Fibroblast of peridontal ligament (primary cell): ENCODE results near the gene INHBB.
"Not testable (repeated sequence)": the region's sequence is repeated elsewhere in the genome, so short reads cannot be mapped to it uniquely, and the experiment has no call there.

Experiments
- DNase-seq: peaks from one replicate; pipeline ENCODE4 v3.0.0-alpha.2; 2010; ENCODE audit errors: extremely low read depth

The INHBB gene

DNA sequence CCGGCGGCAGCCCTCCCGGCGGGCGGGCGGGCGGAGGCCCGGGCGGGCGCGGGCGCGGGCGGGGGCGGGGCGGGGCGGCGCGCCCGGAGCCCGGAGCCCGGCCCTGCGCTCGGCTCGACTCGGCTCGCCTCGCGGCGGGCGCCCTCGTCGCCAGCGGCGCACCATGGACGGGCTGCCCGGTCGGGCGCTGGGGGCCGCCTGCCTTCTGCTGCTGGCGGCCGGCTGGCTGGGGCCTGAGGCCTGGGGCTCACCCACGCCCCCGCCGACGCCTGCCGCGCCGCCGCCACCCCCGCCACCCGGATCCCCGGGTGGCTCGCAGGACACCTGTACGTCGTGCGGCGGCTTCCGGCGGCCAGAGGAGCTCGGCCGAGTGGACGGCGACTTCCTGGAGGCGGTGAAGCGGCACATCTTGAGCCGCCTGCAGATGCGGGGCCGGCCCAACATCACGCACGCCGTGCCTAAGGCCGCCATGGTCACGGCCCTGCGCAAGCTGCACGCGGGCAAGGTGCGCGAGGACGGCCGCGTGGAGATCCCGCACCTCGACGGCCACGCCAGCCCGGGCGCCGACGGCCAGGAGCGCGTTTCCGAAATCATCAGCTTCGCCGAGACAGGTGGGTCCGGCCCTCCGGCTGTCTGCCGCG lies at the start of gene INHBB:
Gene INHBB, plus strand, starts transcription at position 111 of the 641 bp plus-strand sequence. Its CDS starts 53 bp downstream, at position 164.
- no peak for DNase-seq

DNA sequence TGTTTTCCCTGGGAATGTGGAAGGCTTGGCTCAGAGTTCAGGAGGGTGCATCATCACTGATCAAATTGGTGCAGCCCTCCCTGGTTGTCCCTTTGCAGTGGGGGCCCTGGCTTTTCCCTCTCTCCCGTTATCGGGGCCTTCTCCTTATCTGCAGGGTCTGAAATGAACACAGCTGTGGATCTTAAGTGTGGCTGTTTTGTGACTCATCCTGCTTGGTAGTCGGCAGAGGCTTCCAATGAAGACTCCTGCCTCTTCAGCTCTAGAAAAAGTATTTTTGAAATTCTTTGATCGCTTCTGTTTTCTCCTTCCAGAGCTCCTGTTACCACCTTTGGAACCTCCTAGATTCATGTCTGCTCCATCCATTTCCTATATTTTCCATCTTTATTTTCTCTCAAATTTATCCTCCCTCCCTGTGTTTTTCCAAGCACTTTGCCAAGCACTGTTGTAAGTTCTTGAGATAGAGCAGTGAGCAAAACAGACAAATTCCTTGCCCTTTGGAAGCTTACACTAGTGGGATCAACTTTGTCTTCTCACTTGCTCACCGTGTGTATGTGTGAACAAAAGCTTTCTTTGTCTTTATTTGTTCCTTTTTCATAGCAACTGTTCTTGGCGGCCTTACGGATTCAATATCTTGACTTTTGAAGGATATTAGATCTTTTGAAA lies 47.6 kb upstream of the INHBB start:
- peak; percentile 33 for DNase-seq

DNA sequence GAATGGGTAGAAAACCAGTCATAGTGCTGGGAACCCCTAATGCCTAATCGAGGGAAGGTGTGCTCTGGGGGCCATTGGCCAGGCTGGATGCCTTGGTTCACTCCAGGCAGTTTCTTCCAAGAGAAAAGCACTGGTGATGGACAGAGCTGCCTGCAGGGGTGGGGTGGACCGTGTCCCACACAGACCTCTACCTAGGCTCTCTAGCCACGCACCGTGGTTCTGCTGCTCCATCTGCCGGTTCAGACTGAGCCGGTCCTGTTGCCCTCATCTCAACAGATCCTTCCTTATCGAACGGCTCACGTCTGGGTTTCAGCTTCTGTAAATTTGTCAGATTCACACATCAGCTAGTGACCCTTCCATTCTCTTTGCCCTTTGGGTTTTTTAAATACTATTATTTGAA lies 46.9 kb upstream of the INHBB start:
- no peak for DNase-seq

DNA sequence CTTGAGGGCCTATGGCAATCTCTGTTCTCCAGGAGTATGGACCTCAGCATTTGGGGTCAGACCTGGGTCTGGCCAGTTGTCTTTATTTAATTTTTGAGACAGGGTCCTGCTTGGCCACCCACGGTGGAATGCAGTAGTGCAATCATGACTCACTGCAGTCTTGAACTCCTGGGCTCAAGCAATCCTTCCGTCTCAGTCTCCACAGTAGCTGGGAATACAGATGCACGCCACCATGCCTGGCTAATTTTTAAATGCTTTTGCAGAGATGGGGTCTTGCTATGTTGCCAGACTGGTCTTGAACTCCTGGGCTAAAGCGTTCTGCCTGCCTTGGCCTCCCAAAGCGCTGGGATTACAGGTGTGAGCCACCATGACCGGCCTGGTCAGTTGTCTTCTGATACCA lies 46.4 kb upstream of the INHBB start:
- DNase-seq = no peak

DNA sequence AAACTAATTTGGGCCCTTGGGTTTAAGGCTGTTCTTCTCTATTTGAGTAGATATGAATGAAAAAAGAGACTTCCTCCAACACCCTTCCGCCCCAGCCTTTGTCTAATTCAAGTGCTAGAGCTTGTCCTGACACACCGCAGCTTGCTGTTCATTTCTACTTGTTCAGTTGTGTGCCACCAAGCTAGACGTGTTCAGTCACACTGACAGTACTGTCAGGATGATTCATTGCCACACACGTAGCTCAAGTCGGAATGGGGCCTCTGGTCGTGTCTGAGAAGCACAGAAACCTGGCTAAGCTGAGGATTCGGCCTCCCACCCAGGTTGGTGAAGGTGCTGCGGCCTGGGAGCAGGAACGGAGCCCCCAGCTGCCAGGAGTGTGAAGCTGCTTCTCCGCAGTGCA lies 45.6 kb upstream of the INHBB start:
- no peak for DNase-seq

DNA sequence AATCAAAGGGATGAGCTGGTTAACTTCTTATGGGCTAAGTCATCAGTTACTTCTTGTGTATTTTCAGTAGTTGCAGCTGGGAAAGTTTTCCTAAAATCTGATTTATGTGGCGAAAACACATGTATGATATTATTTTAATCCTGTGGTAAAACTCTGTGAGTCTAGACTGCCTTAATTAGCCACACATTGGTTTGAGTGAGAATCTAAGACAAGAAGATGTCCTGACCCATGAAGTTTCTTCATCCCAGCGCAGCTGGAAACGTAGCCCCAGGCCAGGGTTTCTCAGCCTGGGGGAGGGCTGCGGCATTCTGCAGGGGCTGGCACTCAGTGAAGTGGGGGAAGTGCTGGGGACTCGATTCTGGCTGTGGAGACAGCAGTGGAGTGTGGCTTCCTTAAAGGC lies 44.7 kb upstream of the INHBB start:
- no peak for DNase-seq

DNA sequence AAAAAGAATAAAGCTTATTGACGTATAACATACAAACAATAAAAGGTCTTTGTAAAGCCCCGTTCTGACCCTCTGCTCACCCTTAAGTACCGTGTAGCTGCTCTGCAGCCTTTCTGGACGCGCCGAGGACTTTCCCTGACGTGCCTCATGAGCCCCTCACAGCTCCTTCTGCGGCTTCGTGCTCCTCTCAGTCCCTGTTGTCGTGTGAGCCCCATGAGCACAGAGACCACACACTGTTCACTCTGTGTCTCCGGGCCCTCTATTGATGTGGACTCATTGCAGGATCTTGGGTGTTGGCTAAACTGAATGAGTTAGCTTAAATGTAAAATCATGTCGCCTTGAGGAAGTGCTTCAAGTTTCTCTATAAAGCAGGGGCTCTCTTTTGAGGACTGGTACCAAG lies 43.6 kb upstream of the INHBB start:
- no peak for DNase-seq

DNA sequence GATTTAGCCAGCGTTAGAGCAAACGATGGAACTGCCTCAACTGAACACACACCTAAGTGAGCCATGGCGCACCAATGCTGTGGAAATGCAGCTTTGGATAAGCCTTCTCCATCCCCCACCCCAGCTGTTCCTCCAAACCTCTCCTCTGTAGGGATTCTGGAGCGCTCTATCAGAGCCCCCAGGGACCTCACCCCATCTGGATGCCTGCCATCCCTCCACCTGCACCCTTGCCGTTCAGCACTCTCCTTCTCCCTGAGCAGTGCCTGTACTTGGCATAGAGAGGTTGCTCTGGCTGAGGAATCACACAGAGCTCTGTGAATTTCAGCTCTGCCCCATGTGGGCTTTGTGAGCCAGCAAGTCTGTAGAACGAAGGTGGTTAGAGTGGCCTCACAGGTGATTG lies 42.8 kb upstream of the INHBB start:
- no peak for DNase-seq

DNA sequence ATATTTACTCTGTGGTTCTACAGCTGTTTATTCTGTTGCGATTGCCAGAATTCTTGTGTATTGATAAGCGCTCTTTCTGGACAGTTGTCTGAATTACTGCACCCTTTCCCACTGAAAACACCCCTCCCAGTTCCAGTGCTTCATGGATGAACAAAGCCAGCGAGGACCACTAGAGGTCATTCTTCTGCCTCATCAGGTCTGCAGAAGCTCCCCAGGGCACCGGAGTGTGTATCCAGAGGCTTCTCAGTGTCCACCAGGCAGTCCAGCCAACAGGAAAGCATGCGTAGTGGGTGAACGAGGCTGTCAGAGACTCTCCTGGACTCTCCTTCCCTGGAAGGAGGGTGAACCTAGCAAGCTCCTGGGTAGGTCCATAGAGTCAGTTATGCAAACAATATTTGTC lies 40.6 kb upstream of the INHBB start:
- no peak for DNase-seq

DNA sequence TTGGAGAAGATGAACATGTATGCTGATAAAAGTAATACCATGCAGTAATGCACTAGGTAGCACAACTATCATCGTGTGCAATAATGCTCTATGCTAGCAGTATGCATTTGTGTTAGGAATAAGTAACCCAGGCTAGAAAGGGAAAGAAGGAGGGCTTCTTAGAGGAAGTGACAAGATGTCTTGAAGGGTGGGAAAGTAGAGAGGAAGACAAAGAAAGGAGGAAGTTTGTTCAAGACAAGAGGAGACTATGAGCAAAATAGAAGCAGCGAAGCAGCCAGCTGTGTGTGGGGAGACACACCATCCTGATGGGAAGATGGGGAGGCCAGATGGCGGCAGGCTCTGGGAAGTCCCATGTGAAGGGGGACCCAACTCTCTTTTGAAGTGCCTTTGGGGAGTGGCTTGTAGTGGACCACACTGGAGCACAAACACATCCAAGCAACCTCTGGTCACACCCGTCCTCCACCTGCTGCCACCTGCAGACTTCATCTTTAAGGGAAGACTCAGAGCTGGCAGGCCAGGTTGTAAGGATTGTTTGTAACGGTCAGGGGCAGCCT lies 39.9 kb upstream of the INHBB start:
- DNase-seq = no peak

DNA sequence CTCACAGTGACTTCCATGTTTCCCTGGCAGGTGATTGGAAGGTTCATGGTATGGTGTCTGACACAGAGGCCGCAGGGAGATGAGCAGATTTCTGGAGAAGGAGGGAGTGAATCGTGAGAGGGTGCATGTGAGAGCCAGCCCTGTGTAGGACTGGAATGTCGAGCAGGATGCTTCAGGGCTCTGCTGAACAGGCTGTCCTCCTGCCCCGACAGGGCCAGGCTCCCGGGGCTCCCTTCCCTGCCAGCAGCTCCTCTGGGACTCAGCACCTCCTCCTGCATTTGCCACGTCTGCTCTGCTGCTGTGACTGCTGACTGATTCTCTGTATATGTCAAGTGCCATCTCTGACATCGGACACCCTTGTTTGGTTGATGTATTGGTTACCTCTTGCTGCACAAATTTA lies 38.5 kb upstream of the INHBB start:
- no peak for DNase-seq

DNA sequence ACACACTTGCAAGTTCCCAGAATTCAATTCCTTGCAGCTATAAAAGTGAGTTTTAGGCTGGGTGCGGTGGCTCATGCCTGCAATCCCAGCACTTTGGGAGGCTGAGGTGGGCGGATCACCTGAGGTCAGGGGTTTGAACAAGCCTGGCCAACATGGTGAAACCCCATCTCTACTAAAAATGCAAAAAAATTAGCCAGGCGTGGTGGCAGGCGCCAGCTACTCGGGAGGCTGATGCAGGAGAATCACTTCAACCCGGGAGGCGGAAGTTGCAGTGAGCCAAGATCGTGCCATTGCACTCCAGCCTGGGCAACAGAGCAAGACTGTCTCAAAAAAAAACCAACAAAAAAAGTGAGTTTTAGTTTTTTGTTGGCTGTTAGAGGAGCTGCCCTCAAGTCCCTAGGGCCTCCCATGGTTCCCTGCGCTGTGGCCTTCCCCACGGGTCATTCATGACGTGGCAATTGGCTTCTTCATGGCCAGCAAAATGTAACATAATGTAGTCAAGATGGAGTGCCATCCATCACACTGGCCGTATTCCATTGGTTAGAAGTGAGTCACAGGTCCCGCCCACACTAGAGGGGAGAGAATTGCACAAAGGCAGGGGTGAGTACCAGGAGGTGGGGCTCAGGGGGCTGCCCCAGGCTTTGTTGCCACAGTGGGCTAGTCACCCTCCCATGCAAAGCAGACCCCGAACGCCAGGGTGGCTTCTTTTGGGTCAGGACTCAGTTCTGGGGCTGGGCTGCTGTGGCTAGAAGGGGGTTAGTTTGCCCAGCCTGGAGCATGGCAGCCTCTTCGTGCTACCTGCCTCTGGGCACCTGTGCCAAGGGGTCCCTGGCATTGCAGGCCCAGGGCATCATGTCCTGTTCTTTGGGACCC lies 37.7 kb upstream of the INHBB start:
- DNase-seq = no peak

DNA sequence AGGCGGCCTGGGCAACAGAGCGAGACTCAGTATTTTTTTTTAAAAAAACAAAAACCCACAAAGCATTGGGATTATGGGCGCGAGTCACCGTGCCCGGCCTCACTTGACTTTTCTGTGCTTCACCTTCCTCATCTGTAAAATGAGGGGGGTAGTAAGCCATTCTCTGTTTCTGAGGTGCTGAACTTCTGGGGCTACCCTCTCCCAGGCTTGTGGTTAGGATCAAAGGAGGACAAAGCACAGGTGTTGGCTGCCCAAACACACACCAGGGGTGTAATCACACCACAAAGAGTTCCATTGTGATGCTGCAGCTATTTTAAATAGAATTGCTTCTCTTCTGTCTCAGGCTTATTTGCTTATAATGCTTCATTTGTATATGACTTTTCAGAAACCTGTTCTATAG lies 35.8 kb upstream of the INHBB start:
- DNase-seq = no peak

DNA sequence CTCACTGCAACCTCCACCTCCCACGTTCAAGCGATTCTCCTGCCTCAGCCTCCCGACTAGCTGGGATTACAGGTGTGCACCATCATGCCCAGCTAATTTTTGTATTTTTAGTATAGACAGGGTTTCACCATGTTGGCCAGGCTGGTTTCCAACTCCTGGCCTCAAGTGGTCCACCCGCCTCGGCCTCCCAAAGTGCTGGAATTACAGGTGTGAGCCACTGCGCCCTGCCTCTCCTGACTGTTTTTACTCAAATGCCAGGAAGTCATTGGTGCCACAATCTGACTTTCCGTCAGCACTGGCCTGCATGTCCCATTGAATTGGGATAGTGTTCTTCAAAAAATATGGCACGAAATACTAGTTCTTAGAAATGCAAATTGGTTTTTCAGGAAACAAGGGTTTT lies 35.1 kb upstream of the INHBB start:
- not testable (repeated sequence) for DNase-seq

DNA sequence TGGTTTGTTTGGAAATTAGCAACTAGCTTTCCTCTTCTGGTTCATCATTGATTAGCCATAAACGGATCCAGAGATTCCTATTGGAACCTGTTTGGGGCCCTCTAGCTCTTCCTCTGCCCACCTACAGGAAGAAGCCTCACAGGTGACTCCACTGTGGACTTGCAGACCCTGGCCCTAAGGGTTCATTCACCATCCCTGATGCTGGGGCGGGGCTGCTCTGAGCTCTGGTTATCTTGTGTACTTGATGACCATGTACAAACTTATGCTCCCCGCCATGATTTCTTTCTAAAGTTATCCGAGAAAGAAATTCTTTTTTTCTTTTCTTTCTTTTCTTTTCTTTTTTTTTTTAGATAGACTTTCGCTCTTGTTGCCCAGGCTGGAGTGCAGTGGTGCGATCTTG lies 33.9 kb upstream of the INHBB start:
- no peak for DNase-seq

DNA sequence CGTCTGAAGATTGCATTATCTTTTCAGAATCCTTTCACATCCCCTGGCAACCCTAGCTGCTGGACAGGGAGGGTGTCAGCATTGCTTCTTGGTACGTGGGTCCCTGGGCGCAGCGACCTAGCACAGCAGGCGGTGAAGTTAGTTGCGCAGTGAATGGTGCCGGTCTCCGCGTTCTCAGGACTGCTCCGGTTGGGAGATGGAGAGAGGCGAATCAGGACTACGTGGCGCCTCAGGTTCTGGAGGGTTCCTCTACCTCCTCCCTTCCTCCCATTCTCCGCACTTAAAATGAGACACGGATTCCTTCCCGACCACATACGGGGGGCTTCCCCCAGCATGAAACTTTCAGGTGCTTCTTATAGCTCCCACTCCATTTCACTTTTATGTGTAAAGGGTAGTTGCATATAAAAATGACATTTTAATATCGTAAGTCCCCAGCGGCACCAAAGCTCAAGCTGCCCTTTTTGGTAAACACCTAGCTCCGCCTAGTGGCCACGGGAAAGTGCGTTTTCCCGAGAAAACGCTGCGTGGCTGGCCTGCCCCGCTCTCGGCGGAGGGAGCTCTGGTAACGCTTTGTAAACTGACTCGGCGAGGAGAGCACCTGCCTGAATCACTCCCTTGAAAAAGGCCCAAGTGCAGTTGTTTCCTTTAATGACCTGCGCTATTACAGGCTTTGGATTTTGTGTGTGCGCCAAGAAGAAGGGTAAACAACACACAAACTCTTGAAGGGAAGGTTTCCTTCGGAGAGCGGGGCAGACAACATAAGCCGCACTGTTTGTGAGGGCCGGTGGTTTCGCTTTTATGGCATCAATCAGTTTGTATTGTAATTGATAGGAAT lies 32.9 kb upstream of the INHBB start:
- DNase-seq = peak; percentile 83

DNA sequence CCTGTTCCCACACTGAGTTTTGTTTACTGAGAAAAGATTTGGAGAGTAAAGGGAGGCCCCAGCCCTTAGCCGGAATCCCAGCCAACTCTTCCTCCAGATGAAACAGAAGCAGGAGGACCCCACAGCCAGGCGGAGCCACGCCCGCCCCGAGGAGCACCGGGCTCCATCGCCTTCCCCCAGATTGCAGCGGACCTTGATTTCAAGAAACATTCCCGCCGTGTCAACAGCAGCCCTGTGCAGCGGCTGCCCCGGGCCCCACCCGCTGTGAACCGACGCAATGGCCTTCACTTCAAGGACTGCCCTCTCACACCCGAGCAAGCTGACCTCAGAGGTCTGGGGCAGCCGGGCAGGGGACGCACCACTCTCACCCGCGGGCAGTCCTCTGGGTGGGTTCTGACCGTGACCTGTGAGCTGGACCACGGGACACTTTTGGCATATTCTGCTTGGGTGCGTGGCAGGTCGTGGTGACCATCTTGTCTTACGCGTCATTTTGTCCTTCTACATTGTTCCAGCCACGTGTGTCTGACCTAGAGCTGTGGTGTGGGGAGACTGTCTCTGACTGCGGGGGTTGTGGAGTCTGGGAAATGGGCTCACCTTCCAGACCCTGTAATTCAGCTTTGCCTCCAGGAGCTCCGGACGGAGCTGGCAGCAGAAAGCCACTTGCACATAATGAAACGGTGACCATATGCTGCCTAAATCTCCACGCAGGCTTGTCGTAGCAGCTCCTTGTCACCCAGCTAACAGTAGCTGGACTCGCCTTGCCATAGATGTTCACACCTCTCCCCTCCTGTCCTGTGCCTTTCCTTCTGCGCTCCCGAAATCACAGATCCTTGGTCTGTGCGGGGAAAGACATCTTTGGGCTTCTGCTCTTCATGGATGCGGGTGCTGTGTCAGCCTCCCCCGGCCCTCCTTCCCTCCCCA lies 32.0 kb upstream of the INHBB start:
- no peak for DNase-seq

DNA sequence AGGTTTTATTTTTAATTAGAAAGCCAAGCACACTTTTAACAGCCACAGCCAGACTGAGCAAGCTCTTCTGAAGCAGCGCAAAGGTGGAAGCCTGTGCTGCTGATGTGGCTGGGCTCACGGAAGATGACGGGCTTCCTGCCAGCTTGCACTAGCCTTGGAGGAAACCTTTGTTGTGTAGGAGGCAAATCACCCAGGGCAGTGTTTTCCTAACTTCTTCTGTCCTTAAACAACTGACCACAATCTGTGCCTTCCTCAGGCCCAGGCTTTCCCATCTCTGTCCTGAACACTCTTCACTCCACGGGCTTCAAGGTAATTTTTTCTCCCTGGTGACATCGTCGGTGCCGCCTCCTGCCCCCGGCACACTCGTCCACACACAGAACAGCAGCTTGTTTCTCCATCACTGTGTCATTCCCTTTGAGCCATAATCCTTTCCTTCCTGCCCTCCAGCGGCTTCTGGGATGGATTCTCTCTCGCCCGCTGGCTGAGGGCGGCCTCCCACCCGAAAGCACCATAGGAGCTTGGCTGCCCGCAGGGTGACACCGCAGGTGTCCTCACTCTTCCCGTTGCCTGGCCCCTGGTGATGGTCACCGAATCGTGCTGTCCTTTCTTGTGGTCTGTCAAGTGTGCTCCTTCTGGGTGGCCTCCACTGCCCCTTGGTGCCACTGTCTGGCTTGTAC lies 31.1 kb upstream of the INHBB start:
- DNase-seq = no peak

DNA sequence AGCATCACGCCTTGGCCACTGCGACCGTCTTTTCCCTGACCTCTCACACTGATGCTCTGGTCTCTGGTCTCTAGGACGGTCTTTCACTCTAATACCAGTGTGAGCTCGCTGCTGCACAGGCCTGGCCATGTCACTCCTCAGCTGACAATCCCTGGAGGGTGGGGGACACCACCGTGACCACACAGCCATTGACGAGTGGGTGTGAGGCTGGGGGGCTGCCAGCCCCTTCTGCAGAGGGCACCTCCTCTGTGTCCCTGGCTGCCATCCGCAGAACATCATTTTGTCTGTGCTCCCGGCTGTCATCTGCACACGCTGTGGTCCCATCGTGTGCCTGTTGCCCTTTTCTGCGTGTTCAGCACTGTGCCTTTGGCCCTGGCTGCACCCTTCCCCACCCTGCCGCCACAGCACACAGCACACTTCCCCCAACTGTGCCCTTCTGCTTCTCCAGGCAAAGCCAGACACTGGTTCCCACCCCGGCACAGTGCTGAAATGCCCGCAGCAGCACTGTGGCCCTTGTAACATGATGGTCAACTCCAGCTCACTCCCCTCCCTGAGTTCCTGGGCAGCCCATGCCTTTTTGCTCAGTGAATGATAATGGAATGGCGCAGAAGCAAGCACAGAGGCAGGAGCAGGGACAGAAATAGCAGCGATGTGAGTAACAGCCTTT lies 30.4 kb upstream of the INHBB start:
- no peak for DNase-seq
